Measurements from ENCODE around the gene CLEC3B. TPM values are rescaled to one million over a fixed set of nuclear protein-coding genes. Genes with fewer than 3 reads are reported as not detected.

CLEC3B gene
- total and polyA plus RNA-seq, 2 donors (not counting 3 experiments of a cell fraction or from before 2014, with no cell fraction given): 1.8 TPM; not detected in 1

DNA sequence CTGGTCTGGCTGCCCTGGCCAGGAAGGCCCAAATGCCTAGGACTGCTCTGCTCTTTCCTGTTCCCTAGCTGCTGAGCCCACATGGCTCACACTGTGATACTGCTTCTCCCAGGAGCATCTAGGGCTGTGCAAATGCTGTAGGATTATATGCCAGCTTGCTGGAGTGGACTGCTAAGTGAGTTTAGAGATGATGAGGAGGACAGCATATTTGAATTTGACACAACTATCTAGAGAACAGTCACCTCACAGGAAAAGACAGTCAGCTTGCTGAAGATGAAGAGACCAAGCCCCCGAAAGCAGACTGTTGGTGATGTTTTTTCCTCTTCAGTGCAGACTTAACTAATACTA, 39.2 kb downstream of the CLEC3B start:
- no TSS peak for BruUV-seq (replicated peaks)
- Histone ChIP-seq H3K27ac (ENCODE audit: insufficient read depth, low read depth, low read length) (peak overlapping the region; percentile 64), H3K27me3 (ENCODE audit: control insufficient read depth in 2 of 2, insufficient read depth in 2 of 2, low read length in 2 of 2) (no peaks in the 10 kb centered on the region), H3K9me3 (replicated peaks; ENCODE audit: control insufficient read depth, insufficient read depth, low read length) (no peaks in the 10 kb centered on the region), H3K4me2 (ENCODE audit: insufficient read depth, low read length) (no peak overlapping the region), H3K36me3 (ENCODE audit: control insufficient read depth in 2 of 2, extremely low read depth in 1 of 2, insufficient read depth in 2 of 2, low read length in 2 of 2) (no peaks in the 10 kb centered on the region), H4K20me1 (replicated peaks; ENCODE audit: control insufficient read depth, extremely low read depth, insufficient read depth, low read length) (no peaks in the 10 kb centered on the region), H3K4me1 (ENCODE audit: control insufficient read depth, extremely low read depth, insufficient read depth, low read length) (peaks cover 16% of the 10 kb centered on the region), H3K9me1 (replicated peaks; ENCODE audit: control insufficient read depth, extremely low read depth, insufficient read depth, low read length) (no peaks in the 10 kb centered on the region), H3K79me2 (ENCODE audit: control insufficient read depth, insufficient read depth, low read length) (no peaks in the 10 kb centered on the region), H3K9ac (replicated peaks; ENCODE audit: extremely low read depth, insufficient read depth, low read length) (peak overlapping the region; percentile 23), H2AFZ (ENCODE audit: low read depth, low read length) (no peak overlapping the region), H3K4me3 (replicated peaks in 1 of 3; ENCODE audit: insufficient read depth in 1 of 3, low read depth in 1 of 3, low read length in 3 of 3) (no peak overlapping the region)
- ChIA-PET POLR2A (no interaction called here), CTCF (interaction anchor here (1.1 to 3.1 kb wide), 2 partner anchors 24 to 145 kb away, joined by 3 to 15 read pairs; no protein-coding TSS in a partner anchor)
- TF ChIP-seq EZH2 (IDR thresholded peaks at IDR 0.05; ENCODE audit: borderline replicate concordance, low read depth, low read length, severe bottlenecking): no peak
- TF ChIP-seq, protein P1, sequence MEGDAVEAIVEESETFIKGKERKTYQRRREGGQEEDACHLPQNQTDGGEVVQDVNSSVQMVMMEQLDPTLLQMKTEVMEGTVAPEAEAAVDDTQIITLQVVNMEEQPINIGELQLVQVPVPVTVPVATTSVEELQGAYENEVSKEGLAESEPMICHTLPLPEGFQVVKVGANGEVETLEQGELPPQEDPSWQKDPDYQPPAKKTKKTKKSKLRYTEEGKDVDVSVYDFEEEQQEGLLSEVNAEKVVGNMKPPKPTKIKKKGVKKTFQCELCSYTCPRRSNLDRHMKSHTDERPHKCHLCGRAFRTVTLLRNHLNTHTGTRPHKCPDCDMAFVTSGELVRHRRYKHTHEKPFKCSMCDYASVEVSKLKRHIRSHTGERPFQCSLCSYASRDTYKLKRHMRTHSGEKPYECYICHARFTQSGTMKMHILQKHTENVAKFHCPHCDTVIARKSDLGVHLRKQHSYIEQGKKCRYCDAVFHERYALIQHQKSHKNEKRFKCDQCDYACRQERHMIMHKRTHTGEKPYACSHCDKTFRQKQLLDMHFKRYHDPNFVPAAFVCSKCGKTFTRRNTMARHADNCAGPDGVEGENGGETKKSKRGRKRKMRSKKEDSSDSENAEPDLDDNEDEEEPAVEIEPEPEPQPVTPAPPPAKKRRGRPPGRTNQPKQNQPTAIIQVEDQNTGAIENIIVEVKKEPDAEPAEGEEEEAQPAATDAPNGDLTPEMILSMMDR (IDR thresholded peaks at IDR 0.05; ENCODE audit: extremely low read depth in 1 of 2, insufficient read depth in 1 of 2, low read depth in 1 of 2, low read length in 2 of 2): no peak
- no peak for TF ChIP-seq MAX (IDR thresholded peaks at IDR 0.05; ENCODE audit: insufficient read depth, insufficient read length)
- no peak for TF ChIP-seq POLR2AphosphoS5 (IDR thresholded peaks at IDR 0.05; ENCODE audit: insufficient read depth, low read depth, low read length)
- TF ChIP-seq POLR2A (IDR thresholded peaks at IDR 0.05; ENCODE audit: low read depth, low read length): no peak
- TF ChIP-seq GATA2 (IDR thresholded peaks at IDR 0.05; ENCODE audit: insufficient read depth, insufficient read length, low read depth, low read length): no peak
- TF ChIP-seq JUN (IDR thresholded peaks at IDR 0.05; ENCODE audit: borderline replicate concordance, insufficient read depth, insufficient read length, low read depth): no peak
- TF ChIP-seq MYC (IDR thresholded peaks at IDR 0.05; ENCODE audit: low read depth, low read length): no peak
- no peak for TF ChIP-seq FOS (IDR thresholded peaks at IDR 0.05; ENCODE audit: borderline replicate concordance, insufficient read depth, low read length)
- intact Hi-C loops (cut with micrococcal nuclease) (no loop called here), dilution Hi-C loops (cut with MboI; ENCODE audit: extremely low pct_ligation_motif_present, low sequenced_read_pairs) (no loop called here)
- FAIRE-seq (peak; percentile 69), DNase-seq (ENCODE audit: low read depth, low spot score) (no peak)
